Measurements from ENCODE around the gene E2F6. TPM values are rescaled to one million over a fixed set of nuclear protein-coding genes. Genes with fewer than 3 reads are reported as not detected.

The E2F6 gene
- total and polyA plus RNA-seq, 2 of the 13 experiments (the other 11 are each of a cell fraction or from before 2014, with no cell fraction given): 27.3 to 36.0 TPM

DNA sequence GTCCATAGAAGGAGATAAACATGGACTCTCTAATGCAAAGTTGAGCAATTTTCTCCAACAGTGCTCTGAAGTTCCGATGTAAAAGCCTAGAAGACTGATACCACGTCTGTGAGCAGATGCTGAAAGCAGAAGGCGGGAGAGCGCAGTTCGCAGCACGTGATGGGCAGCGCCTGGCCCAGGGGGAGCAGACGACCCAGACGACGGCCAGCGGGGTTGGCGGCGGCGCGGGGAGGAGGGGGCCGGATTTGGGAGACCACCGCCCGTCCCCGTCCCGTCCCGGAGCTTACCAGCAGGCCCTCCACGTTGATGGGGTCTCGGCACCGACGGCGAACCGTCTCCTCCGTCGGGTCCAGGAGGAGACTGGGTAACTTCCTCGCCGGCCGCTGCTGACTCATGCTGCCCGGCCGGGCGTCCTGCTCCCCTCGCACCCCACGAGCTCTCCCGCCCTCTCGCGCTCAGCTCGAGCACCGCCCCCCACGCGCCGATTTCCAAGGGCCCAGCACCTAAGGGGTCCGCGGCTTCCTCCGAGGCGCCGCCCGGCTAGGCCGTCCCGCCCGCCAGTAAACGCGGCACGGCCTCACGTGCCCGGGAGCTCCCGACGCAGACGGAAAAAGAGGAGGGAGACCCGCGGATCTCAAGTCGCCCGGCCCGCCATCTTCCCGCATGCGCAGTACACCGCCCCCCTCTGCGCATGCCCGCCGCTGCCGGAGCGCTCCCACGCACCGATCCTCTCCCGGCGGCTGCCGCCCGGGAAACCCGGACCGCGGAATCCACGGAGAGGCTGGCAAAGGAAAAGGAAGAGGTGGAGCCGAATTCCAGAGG lies at the start of gene E2F6 (continued):
- TF ChIP-seq, protein P1, sequence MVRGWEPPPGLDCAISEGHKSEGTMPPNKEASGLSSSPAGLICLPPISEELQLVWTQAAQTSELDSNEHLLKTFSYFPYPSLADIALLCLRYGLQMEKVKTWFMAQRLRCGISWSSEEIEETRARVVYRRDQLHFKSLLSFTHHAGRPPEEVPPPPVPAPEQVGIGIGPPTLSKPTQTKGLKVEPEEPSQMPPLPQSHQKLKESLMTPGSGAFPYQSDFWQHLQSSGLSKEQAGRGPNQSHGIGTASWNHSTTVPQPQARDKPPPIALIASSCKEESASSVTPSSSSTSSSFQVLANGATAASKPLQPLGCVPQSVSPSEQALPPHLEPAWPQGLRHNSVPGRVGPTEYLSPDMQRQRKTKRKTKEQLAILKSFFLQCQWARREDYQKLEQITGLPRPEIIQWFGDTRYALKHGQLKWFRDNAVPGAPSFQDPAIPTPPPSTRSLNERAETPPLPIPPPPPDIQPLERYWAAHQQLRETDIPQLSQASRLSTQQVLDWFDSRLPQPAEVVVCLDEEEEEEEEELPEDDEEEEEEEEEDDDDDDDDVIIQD (CRISPR knock-in tag; IDR thresholded peaks at IDR 0.05; ENCODE audit: low read depth): peak; percentile 72; the same call in 1 of the 2 replicates
- TF ChIP-seq REPIN1 (CRISPR knock-in tag; IDR thresholded peaks at IDR 0.05; ENCODE audit: borderline replicate concordance, low read depth): peak; percentile 100
- peak; percentile 66 for TF ChIP-seq ZNF335 (CRISPR knock-in tag; IDR thresholded peaks at IDR 0.05)
- no peak; the same call in 1 of the 2 replicates for TF ChIP-seq GTF3A (CRISPR knock-in tag; conservative IDR thresholded peaks at IDR 0.05)
- TF ChIP-seq CREB3 (CRISPR knock-in tag; IDR thresholded peaks at IDR 0.05): peak; percentile 97
- TF ChIP-seq DNMT3B (CRISPR knock-in tag; conservative IDR thresholded peaks at IDR 0.05): peak; percentile 85
- TF ChIP-seq MYNN (CRISPR knock-in tag; IDR thresholded peaks at IDR 0.05; ENCODE audit: low read depth): peak; percentile 94
- peak; percentile 72 for TF ChIP-seq TAF15 (IDR thresholded peaks at IDR 0.05; ENCODE audit: low read depth, low read length, poor library complexity, severe bottlenecking)
- TF ChIP-seq, protein P2, sequence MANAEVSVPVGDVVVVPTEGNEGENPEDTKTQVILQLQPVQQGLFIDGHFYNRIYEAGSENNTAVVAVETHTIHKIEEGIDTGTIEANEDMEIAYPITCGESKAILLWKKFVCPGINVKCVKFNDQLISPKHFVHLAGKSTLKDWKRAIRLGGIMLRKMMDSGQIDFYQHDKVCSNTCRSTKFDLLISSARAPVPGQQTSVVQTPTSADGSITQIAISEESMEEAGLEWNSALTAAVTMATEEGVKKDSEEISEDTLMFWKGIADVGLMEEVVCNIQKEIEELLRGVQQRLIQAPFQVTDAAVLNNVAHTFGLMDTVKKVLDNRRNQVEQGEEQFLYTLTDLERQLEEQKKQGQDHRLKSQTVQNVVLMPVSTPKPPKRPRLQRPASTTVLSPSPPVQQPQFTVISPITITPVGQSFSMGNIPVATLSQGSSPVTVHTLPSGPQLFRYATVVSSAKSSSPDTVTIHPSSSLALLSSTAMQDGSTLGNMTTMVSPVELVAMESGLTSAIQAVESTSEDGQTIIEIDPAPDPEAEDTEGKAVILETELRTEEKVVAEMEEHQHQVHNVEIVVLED (CRISPR knock-in tag; IDR thresholded peaks at IDR 0.05; ENCODE audit: borderline replicate concordance): peak; percentile 90
- TF ChIP-seq NCOA2 (CRISPR knock-in tag; IDR thresholded peaks at IDR 0.05): peak; percentile 59; the same call in 1 of the 2 replicates
- peak; percentile 100 for TF ChIP-seq ZNF605 (CRISPR knock-in tag; IDR thresholded peaks at IDR 0.05)
- TF ChIP-seq RFX1 (IDR thresholded peaks at IDR 0.05): no peak
- TF ChIP-seq NFATC3 (CRISPR knock-in tag; IDR thresholded peaks at IDR 0.05): peak; percentile 100
- TF ChIP-seq ZNF143 (CRISPR knock-in tag; IDR thresholded peaks at IDR 0.05): peak; percentile 72
- no peak; the same call in 1 of the 2 replicates for TF ChIP-seq ZNF556 (CRISPR knock-in tag; IDR thresholded peaks at IDR 0.05; ENCODE audit: borderline replicate concordance)
- TF ChIP-seq KLF11 (CRISPR knock-in tag; IDR thresholded peaks at IDR 0.05): peak; percentile 97
- TF ChIP-seq ZFP36 (IDR thresholded peaks at IDR 0.05; ENCODE audit: borderline replicate concordance, low read depth, low read length, partially characterized antibody): no peak
- TF ChIP-seq FOSL1 (CRISPR knock-in tag; IDR thresholded peaks at IDR 0.05; ENCODE audit: borderline replicate concordance): peak; percentile 85; the same call in 1 of the 2 replicates
- peak; percentile 58 for TF ChIP-seq RXRB (CRISPR knock-in tag; IDR thresholded peaks at IDR 0.05; ENCODE audit: borderline replicate concordance)
- TF ChIP-seq, protein P3, sequence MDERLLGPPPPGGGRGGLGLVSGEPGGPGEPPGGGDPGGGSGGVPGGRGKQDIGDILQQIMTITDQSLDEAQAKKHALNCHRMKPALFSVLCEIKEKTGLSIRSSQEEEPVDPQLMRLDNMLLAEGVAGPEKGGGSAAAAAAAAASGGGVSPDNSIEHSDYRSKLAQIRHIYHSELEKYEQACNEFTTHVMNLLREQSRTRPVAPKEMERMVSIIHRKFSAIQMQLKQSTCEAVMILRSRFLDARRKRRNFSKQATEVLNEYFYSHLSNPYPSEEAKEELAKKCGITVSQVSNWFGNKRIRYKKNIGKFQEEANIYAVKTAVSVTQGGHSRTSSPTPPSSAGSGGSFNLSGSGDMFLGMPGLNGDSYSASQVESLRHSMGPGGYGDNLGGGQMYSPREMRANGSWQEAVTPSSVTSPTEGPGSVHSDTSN (CRISPR knock-in tag; IDR thresholded peaks at IDR 0.05): no peak

All from HepG2 (cell line).